SK-N-SH (cell line): ENCODE measurements around the gene C3orf70.

Source experiments
- CTCF ChIP-seq: fragments of 200-600 bp; sonication (generic); IDR thresholded peaks from 2 replicates; pipeline ENCODE4 v1.6.1; 2017; ENCODE audit warnings: antibody characterized with exemption, mild to moderate bottlenecking, moderate library complexity
- EP300 ChIP-seq, 2 experiments: IDR thresholded peaks; 2 replicates each; pipeline versions ENCODE4 v1.4.0 to v1.6.1; 2012; ENCODE audit warnings: borderline replicate concordance in 1 of 2, low read depth in 1 of 2, low read length in 1 of 2
- FOSL2 ChIP-seq: IDR thresholded peaks from 2 replicates; pipeline ENCODE4 v1.4.0; 2012; ENCODE audit warnings: low read depth, mild to moderate bottlenecking, moderate library complexity, borderline replicate concordance
- IRF3 ChIP-seq: fragments of 150-350 bp; IDR thresholded peaks from 2 replicates; pipeline ENCODE4 v1.6.1; 2016; ENCODE audit warnings: mild to moderate bottlenecking, low read depth, low read length
- MAX ChIP-seq: IDR thresholded peaks from 2 replicates; pipeline ENCODE4 v1.4.0; 2012; ENCODE audit warnings: low read depth
- MXI1 ChIP-seq: IDR thresholded peaks from 2 replicates; pipeline ENCODE4 v1.6.1; 2012; ENCODE audit warnings: mild to moderate bottlenecking, low read depth, low read length, improper control_type of control experiment
- POLR2AphosphoS5 ChIP-seq: IDR thresholded peaks from 2 replicates; pipeline ENCODE4 v1.6.1; 2012; ENCODE audit warnings: low read depth, low read length
- RCOR1 ChIP-seq: fragments of 150-350 bp; IDR thresholded peaks from 2 replicates; pipeline ENCODE4 v1.6.1; 2017; ENCODE audit warnings: antibody characterized with exemption, low read length
- REST ChIP-seq: IDR thresholded peaks from 2 replicates; pipeline ENCODE4 v1.6.1; 2012; ENCODE audit warnings: mild to moderate bottlenecking, low read depth, low read length, moderate library complexity
- SMC3 ChIP-seq: IDR thresholded peaks from 2 replicates; pipeline ENCODE4 v1.6.1; 2012; ENCODE audit warnings: low read depth, low read length, improper control_type of control experiment
- TCF12 ChIP-seq: IDR thresholded peaks from 2 replicates; pipeline ENCODE4 v1.4.0; 2012
- TEAD4 ChIP-seq: IDR thresholded peaks from 2 replicates; pipeline ENCODE4 v1.4.0; 2012; ENCODE audit warnings: mild to moderate bottlenecking, borderline replicate concordance; ENCODE audit not compliant: insufficient read depth
- ZBTB33 ChIP-seq: IDR thresholded peaks from 2 replicates; pipeline ENCODE4 v1.4.0; 2012; ENCODE audit warnings: low read depth, borderline replicate concordance

GRCh38 chr3:185066251-185066650 is 86.6 kb downstream of the C3orf70 start:
- TF ChIP-seq RCOR1: no peak
- no peak for TF ChIP-seq MAX
- no peak for TF ChIP-seq ZBTB33
- TF ChIP-seq IRF3: no peak
- TF ChIP-seq CTCF: no peak
- no peak for TF ChIP-seq POLR2AphosphoS5
- TF ChIP-seq FOSL2: no peak
- no peak for TF ChIP-seq EP300 (IDR thresholded peaks at IDR 0.05; ENCODE audit: borderline replicate concordance in 1 of 2, low read depth in 1 of 2, low read length in 1 of 2)
- no peak for TF ChIP-seq SMC3
- TF ChIP-seq MXI1: no peak
- TF ChIP-seq REST: no peak
- TF ChIP-seq TCF12: no peak
- TF ChIP-seq TEAD4: no peak
